ENCODE measurements around the gene TSPYL1.

Gene TSPYL1

DNA sequence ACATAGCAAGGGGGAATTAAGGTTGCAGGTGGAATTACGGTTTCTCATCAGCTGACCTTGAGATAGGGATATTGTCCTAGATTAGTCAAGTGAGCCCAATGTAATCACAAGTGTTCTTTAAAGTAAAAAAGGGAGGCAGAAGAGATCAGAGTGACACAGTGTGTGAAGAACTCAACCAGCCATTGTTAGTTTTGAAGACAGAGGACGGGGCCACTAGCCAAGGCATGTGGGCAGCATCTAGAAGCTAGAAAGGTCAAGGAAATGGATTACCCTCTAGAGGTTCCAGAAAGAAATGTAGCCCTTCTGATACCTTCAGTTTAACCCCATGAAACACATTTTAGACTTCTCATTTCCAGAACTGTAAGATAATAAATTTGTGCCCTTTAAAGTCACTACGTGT is 18.5 kb upstream of the TSPYL1 start:
- H3K4me3 ChIP-seq (replicated peaks in 1 of 2; ENCODE audit: low read depth in 2 of 2, low read length in 2 of 2): no peak overlapping the region
- DNase-seq (ENCODE audit: low read depth in 2 of 2): no peak
- no peak for TF ChIP-seq CTCF (IDR thresholded peaks at IDR 0.05; ENCODE audit: low read depth, low read length)

DNA sequence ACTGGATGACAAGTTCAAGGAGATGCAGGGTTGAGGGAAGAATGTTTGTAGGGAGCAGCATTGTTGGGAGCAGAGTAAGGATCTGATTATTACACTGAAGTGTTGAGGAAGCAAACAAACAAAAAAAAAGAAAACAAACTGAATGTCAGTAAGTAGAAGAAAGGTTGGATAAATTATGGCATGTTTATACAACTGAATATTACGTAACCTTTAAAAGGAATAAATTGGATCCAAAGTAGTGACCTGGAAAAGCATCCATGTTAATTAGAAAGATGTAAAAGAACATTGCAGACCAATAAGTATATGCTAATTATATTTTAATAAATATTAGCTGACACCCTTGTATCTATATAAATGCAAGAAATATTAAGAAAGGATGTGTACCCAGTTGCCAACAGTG is 12.8 kb upstream of the TSPYL1 start:
- H3K4me3 ChIP-seq (replicated peaks in 1 of 2; ENCODE audit: low read depth in 2 of 2, low read length in 2 of 2): no peak overlapping the region
- no peak for TF ChIP-seq CTCF (IDR thresholded peaks at IDR 0.05; ENCODE audit: low read depth, low read length)
- DNase-seq (ENCODE audit: low read depth in 2 of 2): no peak

GRCh38 chr6:116291701-116292396 is 12.1 kb upstream of the TSPYL1 start:
- DNase-seq (ENCODE audit: low read depth in 2 of 2): peak in 1 of 2 donors; percentile 3
- no peak overlapping the region for H3K4me3 ChIP-seq (replicated peaks in 1 of 2; ENCODE audit: low read depth in 2 of 2, low read length in 2 of 2)
- no peak for TF ChIP-seq CTCF (IDR thresholded peaks at IDR 0.05; ENCODE audit: low read depth, low read length)

GRCh38 chr6:116290799-116291198 is 11.1 kb upstream of the TSPYL1 start:
- TF ChIP-seq CTCF (IDR thresholded peaks at IDR 0.05; ENCODE audit: low read depth, low read length): no peak
- no peak for DNase-seq (ENCODE audit: low read depth in 2 of 2)
- H3K4me3 ChIP-seq (replicated peaks in 1 of 2; ENCODE audit: low read depth in 2 of 2, low read length in 2 of 2): no peak overlapping the region

DNA sequence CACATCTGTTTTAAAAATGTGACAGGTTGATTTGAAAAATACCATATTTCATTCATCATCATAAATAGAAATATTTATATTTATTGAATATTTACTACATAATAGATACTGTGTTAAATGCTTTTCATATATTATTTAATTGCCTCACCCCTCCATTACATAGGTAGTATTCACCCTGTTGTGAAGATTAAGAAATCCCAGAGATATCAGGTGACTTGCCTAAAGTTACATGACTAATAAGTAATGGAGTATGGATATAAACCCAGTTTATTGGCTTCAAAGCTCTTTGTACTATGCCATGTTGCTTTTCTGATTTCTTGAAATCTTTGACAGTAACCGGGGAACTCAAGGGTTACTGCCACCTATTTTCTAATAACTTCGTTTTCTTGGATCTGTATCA is 10.1 kb upstream of the TSPYL1 start:
- DNase-seq (ENCODE audit: low read depth in 2 of 2): no peak
- no peak for TF ChIP-seq CTCF (IDR thresholded peaks at IDR 0.05; ENCODE audit: low read depth, low read length)
- H3K4me3 ChIP-seq (replicated peaks in 1 of 2; ENCODE audit: low read depth in 2 of 2, low read length in 2 of 2): no peak overlapping the region

DNA sequence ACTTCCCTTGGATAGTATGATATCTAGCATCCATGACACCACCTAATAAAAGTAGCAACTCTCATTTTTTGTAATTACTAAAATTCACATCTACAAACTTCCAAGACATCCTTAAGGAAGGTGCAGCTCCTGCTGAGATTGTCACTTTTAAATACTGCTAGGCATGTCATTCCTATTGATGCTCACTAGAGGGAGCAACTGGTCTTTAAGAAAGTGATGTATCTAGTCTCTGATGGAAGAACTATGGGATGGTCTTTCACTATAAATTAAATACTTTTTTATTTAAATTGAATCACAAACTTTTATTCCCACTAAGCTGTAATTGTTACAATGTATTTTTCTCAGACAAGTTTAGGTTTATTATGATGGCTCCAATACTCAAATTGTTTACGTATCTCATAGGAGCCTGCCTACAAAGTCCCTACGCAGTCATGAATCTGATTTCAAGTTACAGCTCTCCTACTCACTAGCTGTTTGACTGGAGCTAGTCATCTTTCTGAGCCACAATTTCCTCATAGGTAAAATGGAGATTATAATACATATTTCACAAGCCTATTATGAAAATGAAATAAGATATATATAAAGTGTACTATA is 8.1 kb upstream of the TSPYL1 start:
- H3K4me3 ChIP-seq (replicated peaks in 1 of 2; ENCODE audit: low read depth in 2 of 2, low read length in 2 of 2): no peak overlapping the region
- DNase-seq (ENCODE audit: low read depth in 2 of 2): peak; percentile 78 to 81
- peak; percentile 77 for TF ChIP-seq CTCF (IDR thresholded peaks at IDR 0.05; ENCODE audit: low read depth, low read length)
